Stimulated activated CD4-positive, alpha-beta T cell treated with anti-CD3 and anti-CD28 coated beads, Interleukin-15, amount 100 ng/mL, for 48 hours (primary cell): ENCODE data around the gene METTL13.
A peak's percentile ranks its signal among the peaks of the same experiment; 100 is the strongest.
"Not testable (repeated sequence)": the region's sequence is repeated elsewhere in the genome, so short reads cannot be mapped to it uniquely, and the experiment has no call there.

Source experiments
- DNase-seq, 2 donors: peaks; one replicate each; pipeline ENCODE4 v3.0.0-alpha.2; 2020; ENCODE audit warnings: low read depth in 2 of 2

The METTL13 gene

DNA sequence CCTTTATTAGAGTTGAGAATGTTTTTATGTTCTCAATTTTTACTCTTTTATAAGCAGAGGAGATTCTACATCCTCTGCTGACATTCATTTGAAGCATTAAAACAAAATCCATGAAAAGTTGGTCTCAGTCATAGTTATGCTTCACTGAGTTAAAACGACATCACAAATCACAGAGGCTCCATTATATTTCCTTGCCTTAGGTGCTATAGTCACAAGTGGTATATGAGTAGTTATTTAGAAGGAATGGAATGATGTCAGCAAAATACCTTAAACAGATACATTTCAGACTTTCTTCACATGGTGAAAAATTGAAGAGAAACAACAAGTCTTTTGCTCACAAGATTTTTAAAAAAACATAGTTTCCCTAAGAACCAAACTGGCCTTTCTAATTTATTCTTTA, 11.7 kb upstream of the METTL13 start:
- no peak for DNase-seq

DNA sequence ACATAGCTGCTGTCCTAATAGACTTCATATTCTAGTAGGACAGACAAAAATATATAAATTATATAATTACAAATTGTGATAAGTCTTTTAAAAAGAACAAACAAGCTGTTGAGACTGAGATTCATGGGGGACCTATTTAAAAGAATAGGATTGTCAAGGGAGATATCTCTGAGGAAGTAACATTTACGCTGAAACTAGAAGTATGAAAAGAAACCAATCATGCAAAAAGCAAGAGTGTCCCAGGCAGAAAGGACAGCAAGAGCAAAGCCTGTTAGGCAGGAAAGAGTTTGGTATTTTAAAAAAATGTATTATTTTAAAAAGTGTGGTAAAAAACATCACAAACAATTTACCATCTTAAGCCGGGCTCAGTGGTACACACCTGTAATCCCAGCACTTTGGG, 9.1 kb upstream of the METTL13 start:
- DNase-seq, result no peak

DNA sequence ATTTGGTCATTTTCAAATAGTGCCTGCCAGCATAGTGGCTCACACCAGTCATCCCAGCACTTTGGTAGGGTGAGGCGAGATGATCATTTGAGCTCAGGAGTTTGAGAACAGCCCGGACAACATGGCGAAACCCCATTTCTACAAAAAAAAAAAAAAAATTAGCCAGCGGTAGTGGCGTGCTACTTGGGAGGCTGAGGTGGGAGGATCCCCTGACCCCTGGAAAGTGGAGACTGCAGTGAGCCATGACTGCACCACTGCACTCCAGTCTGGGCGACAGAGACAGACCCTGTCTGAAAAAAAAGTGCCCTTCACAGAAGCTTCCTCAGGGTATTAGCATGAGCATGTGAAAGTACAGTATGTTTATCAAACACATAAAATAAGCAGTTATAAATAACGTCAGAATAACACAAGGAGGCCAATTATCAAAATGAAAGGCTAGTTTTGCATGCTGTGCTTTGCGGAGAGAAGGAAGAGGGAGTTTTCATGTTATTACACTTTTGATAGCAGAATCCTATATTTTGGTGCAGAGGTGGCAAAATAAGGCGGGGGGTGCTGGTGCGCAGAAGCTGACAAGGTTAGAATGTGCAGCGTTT, 781 bp upstream of the METTL13 start:
- DNase-seq, result no peak

DNA sequence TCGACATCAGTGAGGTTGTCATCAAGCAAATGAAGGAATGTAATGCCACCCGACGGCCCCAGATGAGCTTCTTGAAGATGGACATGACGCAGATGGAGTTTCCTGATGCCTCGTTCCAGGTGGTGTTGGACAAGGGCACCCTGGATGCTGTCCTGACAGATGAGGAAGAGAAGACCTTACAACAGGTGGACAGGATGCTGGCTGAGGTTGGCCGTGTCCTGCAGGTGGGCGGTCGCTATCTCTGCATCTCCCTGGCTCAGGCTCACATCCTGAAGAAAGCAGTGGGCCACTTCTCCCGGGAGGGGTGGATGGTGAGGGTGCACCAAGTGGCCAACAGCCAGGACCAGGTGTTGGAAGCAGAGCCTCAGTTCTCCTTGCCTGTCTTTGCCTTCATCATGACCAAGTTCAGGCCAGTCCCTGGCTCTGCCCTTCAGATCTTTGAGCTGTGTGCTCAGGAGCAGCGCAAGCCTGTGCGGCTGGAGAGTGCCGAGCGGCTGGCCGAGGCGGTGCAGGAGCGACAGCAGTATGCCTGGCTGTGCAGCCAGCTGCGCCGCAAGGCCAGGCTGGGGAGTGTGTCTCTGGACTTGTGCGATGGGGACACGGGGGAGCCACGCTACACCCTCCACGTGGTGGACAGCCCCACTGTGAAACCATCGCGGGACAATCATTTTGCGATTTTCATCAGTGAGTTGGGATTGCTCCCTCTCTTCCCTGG, 2.5 kb downstream of the METTL13 start:
- DNase-seq, result no peak

DNA sequence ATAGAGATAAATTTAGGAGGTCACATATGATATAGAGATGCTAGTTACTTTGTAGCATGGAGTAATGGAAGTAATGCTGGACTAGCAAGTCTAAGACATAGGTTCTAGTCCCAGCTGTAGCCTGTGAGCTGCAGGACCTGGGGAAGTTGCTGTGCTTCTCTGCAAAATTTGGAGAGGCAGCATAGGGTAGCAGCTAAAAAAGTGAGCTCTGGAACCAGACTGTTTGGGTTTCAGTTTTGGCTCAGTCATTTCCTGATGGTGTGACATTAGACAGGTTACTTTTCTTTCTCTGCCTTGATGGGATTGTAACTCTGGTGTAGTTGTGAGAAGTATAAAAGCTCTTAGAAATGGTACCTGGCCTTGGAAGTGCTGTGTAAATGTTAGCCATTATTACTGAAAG, 3.3 kb downstream of the METTL13 start:
- no peak for DNase-seq

DNA sequence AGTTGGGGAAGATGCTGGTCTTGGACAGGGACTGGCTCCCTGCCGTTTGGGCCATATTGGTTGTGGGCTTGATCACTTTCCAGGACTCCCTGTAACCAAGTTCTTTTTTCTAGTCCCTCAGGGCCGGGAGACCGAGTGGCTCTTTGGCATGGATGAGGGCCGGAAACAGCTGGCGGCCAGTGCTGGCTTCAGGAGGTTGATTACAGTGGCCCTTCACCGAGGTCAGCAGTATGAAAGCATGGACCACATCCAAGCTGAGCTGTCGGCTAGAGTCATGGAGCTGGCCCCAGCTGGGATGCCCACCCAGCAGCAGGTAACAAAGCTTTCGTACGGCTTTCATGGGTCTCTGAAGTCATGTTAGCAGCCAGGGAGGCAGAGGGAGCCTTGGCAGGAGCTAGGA, 4.3 kb downstream of the METTL13 start:
- DNase-seq, result no peak

DNA sequence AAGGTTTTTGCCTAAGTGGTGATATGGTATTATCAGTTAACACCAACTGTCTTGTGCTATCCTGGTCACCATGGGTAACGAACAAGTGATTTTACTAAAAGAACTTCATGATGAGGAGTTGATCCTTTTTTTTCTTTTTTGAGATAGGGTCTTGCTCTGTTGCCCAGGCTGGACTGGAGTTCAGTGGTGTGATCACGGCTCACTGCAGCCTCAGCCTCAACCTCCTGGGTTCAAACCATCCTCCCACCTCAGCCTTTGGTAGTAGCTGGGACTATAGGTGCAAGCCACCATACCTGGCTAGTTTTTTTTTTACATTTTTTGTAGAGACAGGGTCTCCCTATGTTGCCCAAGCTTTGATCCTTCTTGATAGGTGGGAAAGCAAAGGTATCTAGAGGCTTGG, 5.1 kb downstream of the METTL13 start:
- no peak for DNase-seq

DNA sequence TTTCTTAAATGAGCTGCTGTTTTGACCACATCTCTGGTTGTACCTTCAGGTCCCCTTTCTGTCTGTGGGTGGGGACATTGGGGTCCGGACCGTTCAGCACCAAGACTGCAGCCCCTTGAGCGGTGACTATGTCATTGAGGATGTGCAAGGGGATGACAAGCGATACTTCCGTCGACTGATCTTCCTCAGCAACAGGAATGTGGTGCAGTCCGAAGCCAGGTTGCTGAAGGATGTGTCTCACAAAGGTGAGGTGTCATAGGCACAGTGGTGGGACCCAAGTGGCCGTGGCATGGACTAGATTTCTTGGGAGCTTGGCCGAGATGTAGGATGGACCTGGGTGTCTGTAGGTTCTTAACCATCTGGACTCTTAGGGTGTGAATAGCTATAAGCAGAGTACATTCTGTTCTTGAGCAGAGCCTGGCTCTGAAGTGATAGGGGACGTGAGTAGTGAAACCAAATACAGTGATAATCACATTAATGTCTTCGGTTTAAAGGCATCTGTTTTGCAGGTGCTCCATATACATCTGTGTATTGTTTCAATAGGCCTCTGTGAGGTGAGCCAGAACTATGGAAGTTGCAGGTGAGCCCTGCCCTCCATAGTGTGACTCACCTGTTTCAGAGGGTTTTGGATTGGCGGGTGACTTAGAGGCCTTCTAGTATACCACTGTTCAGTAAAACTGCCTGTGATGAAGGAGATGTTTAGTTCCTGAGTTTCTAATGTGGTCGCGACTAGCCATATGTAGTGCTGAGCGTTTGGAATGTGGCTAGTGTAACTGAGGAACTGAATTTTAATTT, 6.4 kb downstream of the METTL13 start:
- no peak for DNase-seq

DNA sequence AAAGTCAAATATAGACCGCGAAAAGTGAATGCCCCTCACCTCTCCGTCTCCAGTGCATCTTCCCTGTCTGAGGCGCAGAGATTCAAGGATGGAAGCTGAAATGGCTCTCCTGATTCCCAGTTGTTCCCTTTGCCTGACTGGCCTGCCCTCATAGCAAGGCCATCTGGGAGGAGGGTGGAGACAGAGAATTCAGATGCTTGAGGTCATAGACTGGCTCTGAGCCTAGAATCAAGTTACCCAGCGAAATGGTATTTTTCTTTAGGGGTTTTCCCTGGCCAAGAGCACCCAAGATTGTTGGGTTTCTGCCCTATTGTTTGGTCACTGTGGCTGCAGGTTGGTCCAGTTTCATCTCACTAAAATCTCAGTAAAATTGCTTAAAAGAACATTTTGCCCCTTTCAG, 7.2 kb downstream of the METTL13 start:
- DNase-seq, result no peak

DNA sequence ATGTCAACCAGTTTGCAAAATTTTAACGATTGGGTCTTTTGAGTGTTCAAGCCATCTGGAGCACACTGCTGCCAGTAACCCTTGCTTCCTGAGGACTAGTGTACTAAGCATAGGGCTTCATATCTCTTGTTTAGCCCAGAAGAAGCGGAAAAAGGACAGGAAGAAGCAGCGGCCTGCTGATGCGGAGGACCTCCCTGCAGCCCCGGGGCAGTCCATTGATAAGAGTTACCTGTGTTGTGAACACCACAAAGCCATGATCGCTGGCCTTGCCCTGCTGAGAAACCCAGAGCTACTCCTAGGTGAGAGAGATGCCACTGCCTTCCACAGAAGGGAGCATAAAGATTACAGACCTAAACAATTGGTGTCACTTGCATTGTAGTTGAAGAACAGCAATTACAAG, 8.9 kb downstream of the METTL13 start:
- no peak for DNase-seq

DNA sequence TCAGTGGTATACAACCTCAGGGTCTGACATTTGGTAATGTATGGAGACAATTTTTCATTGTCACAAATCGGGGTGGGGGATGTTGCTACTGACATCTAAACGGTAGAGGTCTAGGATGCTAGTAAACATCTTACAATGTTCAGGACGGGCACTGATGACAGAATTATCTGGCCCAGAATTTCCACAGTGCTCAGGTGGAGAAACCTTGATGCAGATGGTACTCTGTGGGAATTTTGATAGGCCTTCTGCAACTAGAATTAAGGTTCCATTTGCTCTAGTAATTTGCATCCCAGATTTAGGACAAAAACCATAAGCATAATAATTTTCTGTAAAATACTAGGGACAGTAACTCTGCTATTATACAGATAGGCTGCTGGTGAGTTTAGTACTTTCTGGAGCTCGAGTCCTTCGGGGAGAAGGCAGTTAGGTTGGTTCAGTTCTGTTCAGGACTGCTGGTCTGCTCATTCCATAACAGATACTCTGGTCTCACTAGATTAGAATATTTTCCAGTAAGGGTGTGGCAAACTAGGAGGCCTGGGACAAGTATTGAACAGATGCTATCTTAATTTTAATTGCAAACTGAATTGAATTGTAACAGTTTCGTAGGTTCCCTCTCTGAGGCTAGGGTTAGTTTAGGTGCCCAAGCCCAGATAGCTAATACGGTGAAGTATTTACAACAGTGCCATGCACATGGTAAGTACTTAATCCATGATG, 11.4 kb downstream of the METTL13 start:
- no peak for DNase-seq

DNA sequence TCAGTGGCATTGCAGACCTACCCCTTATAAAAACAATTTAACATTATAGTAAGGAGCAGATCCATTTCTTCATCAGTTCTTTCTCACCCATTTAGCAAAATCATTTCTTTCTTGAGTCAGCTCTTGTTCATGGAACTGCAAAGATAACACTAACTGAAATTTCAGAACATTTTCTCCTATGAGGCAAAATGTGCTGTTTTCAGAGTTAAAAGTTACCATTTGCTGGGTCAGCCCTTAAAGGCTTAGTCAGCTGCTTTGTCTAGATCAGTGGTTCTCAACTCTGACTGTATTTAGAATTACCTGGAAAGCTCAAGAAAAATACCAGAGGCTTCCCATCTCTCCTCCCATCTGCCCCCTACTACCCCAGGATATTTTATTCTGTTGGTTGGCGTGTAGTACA, 12.2 kb downstream of the METTL13 start:
- no peak for DNase-seq

DNA sequence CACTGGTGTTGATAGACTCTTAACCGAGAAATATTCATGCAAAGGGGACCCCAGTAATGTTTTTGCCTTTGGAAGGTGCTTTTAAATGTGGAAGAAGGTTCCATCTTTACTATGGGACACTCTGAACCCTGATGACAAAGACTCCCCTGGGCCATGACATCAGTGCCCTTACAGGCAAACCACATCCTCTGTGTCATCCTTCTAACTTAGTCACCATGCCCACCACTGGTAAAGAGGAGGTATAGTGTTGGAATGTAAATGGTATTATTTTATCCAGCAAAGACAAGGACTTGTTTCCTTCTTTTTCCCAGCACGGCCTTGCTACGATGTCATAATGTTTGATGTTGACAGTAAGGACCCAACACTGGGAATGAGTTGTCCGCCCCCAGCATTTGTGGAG, 12.6 kb downstream of the METTL13 start:
- peak; percentile 29 to 52 for DNase-seq

DNA sequence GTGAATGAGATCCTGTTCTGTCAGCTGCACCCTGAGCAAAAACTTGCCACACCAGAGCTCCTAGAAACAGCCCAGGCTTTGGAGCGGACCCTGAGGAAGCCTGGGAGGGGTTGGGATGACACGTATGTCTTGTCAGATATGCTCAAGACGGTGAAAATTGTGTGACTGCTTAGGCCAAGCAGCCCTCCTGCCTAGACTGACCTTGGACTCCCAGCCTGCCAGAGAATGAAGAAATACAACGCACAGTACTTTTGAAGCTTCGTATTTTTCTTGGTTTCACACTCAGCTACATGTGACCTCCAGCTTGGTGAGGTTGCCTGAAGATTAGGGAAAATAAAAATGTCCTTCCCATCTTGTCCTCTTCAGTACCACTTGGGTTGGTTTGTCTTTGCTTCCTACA, 15.1 kb downstream of the METTL13 start:
- no peak for DNase-seq

DNA sequence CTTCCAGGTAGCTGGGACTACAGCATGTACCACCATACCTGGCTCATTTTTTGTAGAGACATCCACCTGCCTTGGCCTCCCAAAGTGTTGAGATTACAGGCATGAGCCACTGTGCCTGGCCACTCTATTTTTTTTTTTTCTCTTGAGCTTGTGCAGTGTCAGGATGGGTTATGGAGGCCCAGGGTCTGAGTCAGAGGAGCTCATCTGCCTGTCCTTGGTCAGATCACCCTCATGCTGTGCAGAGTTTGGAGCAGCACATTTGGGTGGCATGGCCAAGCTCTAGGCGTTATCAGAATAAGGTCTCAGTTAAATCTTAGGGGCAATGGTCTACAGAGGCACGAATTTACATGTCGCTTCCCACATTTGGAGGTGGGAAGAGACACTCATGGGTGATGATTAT, 16.9 kb downstream of the METTL13 start:
- DNase-seq, result no peak

DNA sequence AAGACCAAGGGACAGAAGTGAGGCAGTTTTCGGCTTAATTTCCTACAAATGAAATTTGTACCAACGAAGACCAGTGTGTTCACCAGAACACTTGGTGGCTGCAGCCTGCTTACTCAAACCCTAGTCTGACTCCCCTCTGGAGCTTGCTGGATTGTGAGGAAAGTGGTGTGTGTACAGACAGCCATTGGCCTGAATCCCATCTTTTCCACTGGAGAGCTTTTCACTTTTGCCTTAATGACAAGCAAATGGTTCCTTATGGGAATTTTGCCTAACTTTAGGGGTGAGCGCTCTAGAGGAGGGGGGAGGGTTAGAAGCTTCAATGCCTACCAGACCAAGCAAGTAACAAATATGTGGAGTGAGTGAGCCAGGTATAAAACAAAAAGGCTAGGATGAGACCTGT, 17.3 kb downstream of the METTL13 start:
- no peak for DNase-seq

DNA sequence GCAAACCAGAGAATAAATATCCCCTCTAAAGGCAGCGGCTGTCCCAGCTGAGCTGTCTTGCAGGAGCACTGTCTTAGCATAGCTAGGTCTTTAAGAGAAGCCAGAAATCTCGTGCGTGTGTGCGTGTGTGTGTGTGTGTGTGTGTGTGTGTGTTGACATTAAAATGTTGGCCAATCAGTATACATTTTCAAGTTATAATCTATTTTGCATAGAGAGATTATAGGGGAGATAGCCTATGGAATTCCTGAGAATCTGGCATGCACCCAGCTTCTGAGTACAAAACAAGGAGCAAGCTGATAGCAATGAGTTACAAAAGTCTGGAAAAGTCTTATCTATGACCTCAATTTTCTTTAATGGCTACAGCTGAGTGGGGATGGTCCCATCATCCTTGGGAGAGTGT, 17.7 kb downstream of the METTL13 start:
- no peak for DNase-seq

DNA sequence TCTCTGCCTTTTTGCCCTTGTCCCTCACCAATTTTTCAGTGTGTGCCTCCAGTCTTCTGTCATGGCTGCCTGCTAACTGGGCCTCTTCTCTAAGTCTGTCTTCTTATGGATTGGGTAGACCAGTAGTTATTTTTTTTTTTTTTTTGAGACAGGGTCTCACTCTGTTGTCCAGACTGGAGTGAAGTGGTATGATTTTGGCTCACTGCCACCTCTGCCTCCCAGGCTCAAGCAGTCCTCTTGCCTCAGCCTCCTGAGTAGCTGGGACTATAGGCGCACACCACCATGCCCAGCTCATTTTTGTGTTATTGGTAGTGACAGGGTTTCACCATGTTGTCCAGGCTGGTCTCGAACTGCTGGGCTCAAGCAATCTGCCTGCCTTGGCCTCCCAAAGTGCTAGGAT, 18.2 kb downstream of the METTL13 start:
- DNase-seq, result not testable (repeated sequence)

DNA sequence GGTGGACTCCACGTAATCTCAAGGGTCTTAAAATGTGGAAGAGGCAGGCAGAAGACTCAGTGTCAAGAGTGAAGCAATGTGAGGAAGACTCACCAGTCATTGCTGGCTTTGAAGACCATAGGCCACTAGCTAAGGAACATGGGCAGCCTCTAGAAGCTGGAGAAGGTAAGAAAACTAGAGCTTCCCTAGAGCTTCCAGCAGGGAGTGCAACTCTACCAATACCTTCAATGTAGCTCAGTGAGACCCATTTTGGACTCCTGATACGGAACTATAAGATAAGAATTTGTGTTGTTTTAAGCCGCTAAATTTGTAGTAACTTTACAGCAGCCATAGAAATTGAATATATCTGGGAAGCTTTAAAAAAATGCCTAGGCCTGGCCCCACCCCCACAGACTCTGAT, 18.9 kb downstream of the METTL13 start:
- no peak for DNase-seq

DNA sequence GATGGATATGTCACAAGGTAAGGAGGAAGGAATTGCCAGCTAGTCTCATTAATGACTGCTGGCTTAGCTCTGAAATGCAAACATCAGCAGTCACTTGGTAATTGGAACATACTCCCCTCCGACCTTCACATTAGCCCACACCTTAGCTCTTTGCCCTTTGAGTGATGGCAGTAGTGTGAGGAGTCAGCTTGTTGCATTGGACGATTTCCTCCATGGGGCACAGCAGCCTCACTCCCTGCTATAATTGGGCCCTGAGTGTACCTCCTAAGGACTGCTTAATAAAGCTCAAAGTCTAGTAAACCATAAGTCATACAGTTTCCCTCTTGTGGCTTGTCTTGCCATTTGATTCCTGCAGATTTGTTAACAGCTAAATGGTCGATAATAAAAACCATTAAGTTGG, 19.4 kb downstream of the METTL13 start:
- DNase-seq, result no peak

DNA sequence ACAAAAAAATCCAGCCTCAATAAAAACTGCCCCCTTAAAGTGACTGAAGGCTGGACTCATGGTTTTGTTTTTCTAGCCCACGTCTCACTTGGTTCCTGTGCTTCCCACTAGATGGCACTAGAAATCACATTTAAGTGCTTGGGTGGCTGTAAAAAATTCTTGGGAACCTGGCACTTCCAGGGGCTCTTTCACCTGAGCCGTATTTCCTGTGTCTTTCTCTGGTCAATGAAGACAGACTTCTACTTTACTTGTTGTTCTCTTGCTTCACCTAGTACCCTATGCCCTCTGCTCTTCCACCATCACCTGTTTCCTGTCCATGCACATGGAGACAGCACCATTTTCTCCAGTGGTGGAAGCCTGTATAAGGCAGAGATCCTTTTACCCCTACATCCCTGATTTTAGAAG, 20.0 kb downstream of the METTL13 start:
- DNase-seq, result no peak

DNA sequence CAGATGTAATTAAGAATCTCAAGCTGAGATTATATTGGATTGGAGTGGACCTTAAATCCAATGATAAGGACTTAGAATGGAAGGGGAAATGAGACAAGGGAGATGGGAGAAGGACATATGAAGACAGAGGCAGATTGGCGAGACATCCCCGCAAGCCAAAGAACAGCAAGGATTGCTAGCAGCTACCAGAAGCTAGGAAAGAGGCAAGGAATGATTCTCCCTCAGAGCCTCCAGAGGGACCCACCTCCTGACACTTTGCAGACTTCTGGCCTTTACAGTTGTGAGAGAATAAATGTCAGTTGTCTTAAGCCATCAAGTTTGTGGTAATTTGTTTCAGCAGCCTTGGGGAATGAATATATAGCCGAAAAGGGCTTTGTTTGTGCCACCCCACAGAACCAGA, 20.7 kb downstream of the METTL13 start:
- no peak for DNase-seq

DNA sequence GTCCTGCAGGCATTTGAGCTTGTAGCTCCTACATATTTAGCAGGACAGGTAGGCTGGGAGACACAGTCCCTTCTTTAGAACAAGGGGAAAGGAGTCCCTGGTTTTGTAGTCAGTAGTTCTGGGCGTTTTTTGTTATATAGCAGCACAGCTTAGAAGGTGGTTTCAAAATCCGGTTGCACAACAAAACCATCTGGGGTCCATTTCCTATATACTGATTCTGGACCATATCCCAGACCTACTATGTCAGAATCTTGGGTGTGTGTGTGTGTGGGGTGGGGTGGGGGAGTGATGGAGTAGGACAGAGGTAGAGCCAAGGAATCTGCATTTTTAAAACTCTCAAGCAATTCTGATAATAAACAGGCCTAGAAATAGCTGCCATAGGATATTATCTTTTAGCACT, 21.6 kb downstream of the METTL13 start:
- no peak for DNase-seq
